HuH-7 (cell line): ENCODE data around the gene KCNJ11.
"Not testable (repeated sequence)": the region's sequence is repeated elsewhere in the genome, so short reads cannot be mapped to it uniquely, and the experiment has no call there.

ENCODE experiments used
- DNase-seq: peaks from one replicate; pipeline ENCODE4 v3.0.0; 2011; ENCODE audit warnings: low spot score

KCNJ11 gene

DNA sequence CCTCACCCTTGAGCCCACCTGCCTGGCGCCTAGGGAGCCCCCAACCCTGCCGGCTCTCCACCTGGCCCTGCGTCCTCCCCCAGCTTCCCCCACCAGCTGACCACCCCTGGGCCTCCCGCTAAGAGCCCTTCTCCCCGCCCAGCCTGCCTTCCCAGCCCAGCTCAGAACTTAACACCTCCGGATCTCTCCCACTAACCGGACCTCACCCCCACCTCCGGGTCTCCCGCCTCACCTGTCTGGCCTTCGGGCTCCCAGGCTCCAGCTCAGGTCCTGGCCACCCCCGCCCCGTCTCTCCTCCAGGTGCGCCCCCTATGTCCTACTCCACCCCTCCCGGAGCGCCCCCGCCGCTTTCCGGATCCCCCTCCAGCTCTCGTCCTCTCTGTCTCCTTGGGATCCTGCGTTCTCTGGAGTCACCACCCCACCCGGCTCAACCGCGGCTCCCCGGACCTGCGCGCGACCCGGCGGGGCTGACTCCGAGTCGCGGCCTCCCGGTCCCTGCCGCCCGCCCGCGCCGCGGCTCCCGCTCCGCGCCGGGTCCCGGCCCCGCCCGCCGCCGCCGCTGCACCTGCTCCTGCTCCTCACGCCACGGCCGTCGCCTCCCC lies at the start of gene KCNJ11:
TSS of gene KCNJ11 (minus strand) at position 51 of the 602 bp plus-strand sequence. CDS start 568 bp downstream, outside the sequence.
- peak; percentile 26 for DNase-seq

DNA sequence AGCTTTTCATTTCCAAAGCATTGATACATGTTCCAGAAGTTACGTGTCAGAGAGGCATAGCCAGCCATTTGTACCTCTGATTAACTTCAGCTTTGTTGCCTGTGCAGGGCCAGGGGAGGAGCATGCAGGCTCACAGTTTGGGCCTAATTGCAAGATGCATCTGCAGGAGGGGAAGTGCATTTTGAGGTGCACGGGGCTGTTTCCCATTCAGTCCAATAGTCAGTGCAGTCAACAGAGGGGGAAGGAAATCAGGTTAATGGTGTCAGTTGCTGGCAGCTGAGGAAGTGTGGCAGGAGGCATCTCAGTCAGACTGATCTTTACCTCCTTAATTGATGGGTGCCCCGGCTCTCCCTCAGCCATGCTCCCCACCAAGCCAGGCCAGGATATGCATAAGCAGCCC lies 48.9 kb upstream of the KCNJ11 start:
- DNase-seq: no peak

DNA sequence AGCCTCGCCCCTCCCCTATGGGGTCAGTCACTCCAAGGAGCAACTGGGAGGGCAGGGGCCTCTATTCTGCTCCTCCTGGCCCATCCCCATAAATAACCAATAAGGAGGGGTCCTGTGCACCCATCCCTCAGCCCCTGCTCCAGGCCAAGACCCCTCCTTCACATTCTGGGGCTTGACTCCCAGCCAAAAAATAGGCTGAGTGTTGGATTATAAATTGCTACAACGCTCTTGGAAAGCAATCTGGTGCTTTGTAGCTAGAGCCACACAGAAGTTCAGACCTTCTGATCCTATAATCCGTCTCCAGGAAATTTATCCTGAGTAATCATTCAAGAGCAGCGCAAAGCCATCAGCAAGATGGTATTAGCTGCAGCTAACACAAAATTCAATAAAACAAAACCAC lies 45.6 kb upstream of the KCNJ11 start:
- DNase-seq: no peak

DNA sequence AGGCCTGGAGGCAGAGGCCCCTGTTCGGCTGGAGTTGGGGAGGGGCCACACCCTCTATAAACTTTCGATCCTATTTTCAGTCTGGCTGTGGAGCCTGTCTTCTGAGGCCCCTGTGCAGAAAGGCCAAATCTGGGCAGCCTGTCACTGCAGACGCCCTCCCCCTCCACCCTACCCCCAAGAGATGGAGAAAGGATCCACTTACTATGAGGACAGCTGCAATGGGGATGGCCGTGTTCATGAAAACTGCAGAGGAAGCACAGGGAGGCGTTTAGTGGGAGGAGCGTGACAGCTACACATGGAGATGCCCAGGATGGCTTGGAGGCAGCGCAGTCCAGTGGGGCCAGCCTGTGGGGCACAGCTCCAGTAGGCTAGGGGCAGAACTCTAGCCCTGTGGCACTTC lies 43.5 kb upstream of the KCNJ11 start:
- no peak for DNase-seq

DNA sequence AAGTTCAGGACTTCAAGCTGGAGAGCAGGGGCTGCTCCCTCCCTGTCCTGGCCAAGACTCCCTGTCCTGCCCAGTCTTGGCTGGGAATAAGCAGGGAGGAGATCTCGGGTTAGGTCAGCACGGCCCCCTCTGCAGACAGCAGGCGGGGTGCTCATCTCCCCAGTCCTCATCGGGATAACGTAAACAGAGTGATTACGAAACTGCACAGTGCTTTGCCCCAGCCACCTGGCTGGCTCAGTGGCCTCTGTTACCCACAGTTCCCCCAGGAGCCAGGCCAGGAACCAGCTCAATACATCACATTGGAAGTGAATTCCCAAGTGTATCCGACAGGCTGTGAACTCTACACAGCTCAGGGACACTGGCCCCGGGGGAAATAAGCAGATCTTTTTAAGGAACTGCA lies 42.7 kb upstream of the KCNJ11 start:
- no peak for DNase-seq

DNA sequence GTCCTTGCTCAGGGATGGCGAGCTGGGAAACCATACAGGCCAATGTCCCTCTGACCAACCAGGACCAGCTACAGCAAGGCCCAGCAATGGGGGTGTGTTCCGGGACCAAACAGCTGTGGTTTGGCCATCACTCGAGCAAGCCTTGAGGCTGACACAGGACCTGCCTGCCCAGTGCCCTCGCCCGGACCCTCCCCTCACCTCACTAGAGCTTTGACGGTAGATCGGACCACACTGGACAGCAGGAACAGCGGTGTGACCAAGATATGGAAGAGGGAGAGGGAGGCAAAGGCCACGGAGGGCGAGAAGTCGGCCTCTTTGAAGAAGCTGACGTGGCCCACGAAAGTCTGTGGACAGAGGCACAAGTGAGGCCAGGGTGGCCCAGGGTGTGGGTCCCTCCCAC lies 42.2 kb upstream of the KCNJ11 start:
- no peak for DNase-seq

DNA sequence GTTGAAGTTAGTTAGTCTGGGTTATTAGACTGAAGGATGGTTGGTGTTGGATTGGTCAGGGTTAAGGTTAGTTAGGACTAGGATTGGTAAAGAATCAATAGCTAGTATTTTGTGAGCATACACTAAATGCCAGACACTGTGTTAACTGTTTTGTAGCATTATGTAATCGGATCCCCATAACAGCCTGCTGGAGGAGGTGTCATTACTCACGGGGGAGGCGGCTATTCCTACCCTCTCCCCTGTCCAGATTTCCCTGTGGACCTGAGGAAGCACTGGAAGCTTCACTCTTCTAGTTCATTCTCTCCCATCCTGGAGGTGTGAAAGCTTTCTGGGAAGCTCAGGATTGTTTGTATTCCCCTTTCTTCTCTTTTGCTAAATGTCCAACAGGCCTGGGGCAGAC lies 40.5 kb upstream of the KCNJ11 start:
- DNase-seq: no peak

DNA sequence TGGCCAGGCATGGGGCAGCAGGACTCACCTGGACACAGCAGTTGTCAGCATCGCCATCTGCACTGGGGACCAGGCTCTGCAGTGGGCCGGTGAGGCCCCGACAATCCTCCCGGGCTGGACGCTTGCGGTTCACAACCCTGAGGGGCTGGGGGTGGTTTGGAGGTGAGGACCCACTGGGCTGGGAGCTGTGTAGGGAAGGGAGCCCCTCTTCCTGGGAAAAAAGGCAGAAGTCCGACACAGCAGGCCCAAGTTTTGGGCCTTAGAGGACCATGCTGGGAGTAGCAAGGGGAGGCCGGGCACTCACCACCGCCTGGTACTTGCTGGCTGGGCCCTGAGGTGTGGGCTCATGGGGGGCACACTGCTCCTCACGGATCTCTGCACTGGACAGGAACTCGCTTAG lies 39.8 kb upstream of the KCNJ11 start:
- DNase-seq: no peak

DNA sequence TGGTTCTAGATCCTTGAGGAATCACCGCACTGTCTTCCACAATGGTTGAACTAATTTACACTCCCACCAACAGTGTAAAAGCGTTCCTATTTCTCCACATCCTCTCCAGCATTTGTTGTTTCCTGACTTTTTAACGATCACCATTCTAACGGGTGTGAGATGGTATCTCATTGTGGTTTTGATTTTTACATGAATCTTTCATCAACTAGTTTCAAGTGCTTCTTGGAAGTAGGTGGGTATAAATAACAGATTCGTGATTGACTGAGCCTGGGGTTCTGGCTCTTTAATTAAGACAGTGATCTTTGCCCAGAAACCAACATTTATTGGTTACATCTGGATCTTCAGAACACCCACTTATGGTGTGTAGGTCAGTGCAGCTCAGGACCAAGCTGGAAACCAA lies 37.8 kb upstream of the KCNJ11 start:
- not testable (repeated sequence) for DNase-seq

DNA sequence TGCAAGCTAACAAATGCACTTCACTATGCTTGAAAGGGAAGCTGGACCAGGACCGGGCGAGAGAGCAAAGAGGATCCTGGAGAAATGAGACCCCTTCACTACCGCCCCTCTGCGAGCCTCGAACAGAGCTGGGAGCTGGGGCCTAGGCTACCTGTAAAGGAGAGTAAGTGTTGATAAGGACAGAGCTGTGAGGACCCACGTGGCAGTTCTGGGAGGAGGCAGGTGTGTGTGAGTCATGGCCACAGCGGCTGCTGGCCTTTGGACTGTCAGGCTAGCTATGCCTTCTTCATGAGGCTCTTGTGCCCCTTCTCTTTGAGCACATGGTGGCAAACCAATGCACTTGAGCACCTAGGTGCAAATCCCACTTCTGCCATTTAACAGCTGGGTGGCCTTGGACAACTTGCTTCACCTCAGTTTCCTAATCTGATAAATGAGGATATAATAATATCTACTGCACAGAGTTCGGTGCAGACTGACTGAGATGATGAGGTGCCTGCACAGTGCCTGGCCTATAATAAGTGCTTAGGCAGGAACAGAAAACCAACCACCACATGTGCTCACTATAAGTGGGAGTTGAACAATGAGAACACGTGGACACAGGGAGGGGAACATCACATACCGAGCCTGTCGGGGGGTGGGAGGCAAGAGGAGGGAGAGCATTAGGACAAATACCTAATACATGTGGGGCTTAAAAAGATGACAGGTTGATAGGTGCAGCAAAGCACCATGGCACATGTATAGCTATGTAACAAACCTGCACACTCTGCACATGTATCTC lies 35.3 kb upstream of the KCNJ11 start:
- peak; percentile 36 for DNase-seq

DNA sequence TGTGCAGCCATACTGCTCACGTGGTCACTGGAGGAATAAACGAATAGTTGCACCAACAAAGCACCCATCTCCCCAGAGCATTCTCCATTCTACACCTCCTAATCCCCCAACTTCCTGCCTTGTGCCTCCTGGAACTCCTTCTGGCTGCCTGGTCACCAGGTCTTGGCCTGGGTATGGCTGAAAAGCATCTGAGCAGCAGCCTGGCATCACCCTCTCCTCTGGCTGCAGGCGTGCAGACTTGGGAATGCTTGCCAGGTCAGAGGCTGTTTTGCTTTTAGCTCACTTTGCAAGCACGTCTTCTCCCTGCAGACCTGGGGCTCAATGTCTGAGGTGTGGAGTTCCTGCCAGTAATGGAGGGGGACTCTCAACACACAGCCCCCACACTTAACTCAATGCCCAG lies 33.3 kb upstream of the KCNJ11 start:
- no peak for DNase-seq

DNA sequence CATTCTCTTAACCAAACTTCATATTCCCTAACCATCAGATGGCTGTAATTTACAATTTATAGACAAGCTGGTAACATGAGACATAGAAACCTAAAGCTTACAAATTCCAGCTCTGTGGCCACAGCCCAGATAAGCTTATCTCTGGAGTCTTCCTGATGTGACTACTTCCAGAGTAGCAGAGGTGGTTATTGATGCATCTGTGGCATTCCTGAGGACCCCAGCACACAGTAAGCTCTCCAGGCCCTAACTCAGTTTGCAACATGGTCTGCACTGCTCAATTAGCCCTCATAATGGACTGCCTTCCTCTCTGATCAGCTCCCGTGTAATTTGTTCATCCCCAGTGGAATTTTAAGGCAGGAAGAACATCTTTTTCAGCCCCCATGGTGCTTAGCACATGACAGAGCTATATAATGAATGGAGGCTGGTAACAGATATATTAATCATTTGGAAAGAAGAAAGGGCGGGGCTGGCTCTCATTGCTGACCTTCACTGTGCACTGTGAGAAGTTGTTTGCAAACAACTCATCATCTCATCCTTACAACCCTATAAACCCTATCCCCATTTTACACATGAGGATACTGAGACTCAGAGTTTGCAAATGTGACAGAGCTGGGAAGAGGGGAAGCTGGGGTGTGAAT lies 30.1 kb upstream of the KCNJ11 start:
- no peak for DNase-seq

DNA sequence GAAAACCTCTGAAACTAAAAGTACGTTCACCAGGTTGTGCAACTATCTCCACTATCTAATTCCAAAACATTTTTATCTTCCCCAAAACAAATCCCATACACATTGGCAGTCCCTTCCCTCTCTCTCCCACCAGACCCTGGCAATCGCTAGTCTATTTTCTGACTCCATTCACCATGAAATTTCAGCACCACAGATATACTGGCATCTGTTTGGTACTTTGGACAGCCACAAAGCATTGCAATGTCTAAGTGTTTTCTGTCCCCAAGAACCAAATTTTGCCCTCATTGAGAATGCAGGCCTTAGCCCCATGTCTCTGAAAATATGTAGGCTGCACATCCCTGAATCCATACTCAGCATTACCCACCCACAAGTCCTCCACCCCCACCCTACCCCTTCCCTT lies 28.0 kb upstream of the KCNJ11 start:
- DNase-seq: no peak

DNA sequence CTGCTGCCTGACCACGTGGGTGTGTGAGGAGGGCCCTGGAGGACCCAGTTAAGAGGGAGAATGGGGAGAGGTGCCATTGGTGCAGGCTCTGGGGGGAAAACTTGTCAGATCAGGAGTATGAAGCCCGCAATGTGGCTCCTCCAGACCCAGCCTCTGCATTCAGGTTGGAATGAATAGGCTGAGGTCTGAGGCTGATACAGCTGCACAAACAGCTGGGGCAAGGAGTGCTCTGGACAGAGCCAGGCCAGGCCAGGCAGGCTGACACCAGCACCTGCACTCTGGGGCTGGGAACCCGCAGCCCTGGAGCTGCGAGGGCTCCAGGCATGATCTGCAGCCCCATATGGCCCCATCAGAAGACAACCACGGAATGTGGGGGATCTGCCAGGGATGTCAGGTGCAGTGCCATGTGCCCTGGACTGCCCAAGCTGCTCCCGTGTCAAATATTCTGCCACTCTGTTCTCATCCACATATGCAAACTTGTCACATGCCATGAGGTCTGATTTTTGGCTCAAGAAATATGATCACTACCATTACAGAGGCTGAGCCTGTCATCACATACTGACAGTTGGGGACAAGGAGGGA lies 27.2 kb upstream of the KCNJ11 start:
- no peak for DNase-seq

DNA sequence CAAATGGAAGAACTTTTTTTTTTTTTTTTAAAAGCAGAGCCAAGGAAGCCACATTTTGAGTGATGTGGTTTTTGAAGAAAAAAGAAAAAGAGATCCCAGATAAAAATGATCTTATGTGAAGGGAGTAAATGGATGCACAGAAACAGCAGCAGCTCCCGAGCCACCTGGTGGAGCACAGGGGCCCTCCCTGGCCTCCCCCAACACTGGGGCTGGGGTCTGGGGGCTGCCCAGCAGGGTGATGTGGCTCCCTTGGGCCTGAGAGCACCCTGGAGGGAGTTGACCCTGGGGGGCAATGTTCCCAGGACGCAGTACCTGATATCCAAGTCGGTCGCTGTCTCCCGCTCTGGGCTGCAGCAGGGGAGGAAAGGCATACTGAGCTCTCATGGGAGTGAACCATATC lies 26.5 kb upstream of the KCNJ11 start:
- DNase-seq: no peak

DNA sequence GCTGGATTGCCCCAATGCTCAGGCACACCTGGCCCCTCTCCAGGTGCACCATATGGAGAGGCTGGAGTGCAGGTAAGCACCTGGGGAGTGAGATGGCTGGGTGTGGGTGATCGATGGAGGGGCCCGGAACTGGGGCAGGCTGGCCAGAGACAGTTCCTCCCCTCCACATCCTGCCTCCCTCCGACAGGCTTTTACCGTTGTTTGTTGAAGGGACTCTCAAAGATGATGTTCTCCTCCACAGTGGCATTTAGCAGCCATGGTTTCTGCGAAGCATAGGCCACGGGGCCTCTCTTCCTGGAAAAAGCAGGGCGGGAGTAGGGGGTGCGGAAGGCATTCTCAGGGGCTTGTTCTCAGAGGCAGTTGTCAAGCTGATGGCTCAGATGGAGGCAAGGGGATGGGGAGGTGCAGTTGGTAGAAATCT lies 25.9 kb upstream of the KCNJ11 start:
- DNase-seq: no peak

DNA sequence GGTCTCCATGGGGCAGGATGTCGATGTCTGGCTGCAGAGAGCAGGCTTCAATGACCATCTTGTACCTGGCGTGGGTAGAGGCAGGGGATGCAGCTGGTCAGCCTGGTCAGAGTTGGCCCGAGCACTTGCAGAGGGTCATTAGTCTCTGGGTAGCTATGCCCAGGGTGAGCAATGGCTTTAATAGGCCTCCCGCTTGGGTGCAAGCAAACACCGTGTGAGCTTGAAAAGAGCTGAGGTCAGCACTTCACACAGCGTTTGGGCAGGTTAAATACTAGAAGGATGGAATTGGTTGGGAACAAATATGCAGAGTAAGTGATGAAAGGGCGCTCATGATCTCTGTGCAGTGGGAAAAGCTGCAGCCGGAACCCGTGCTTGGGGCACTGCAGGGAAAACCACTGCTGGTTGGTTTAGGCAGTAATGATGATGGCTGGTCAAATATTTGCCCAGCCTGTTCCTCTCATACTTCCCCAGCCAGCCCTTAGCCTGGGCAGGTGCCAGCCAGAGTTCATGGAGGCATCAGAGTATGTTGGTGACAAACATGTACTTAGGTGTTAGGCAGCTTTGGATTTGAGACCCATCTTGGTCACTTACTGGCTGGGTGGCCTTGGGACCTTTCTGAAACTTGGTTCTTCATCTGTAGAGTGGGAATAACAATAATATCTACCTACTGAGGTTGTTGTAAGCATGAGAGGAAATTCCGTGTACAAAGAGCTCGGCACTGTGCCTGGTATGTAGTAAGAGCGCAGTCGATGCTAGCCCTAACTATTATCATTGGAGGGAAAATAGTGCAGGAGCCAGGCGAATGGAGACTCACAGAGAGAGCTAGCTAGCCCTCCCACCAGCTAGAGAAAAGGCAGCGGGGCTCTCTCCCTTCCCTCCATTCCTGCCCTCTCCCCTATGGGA lies 25.2 kb upstream of the KCNJ11 start:
- DNase-seq: no peak

DNA sequence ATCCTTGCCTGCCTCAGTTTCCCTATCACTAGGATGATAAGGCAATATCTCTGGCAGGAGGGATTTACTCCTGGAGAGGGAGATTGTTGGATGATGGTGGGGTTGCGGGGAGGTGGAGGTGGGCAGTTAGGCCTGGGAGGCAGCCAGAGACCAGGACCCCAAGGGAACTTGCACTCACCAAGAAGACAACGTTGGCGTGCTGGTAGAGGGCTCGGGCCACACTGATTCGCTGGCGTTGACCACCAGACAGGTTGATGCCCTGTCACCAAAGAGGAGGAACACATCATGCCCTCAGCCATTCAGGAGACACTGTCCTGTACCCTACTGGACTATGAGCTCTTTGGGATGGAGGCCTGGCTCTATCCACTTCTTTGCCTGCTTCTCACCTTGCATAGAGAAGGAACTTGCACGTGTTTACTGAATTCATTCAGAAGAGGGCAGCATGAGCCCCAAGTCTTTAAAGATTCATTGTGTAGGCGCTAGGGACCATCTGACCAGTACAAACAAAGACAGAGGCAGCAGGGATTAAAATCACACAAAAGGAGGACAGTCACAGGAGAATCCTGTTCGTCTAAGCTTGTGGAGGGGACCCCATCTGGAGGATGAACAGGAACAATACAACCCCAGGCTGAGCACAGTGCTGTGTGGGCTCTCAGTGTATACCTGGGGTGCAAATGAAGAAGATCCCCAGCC lies 24.2 kb upstream of the KCNJ11 start:
- DNase-seq: no peak

DNA sequence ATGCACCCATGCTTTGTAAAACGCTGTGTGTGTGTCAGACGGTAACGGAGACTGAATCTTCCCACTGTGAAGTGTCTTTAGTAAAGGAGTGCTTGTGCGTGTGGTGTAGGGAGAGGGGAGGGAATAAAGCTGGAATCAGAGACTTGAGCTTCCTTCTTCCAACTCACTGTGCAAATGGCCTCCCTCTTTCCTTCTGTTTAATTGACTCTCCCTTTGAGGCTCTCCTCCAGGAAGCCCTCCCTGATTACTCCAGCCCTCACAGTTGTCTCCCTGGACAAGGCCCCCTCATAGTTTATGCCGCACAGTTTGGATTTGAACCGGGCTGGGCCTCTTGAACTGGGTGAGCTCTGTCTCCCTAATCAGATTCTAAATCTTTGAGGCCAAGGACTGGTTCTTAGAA lies 23.0 kb upstream of the KCNJ11 start:
- no peak for DNase-seq

DNA sequence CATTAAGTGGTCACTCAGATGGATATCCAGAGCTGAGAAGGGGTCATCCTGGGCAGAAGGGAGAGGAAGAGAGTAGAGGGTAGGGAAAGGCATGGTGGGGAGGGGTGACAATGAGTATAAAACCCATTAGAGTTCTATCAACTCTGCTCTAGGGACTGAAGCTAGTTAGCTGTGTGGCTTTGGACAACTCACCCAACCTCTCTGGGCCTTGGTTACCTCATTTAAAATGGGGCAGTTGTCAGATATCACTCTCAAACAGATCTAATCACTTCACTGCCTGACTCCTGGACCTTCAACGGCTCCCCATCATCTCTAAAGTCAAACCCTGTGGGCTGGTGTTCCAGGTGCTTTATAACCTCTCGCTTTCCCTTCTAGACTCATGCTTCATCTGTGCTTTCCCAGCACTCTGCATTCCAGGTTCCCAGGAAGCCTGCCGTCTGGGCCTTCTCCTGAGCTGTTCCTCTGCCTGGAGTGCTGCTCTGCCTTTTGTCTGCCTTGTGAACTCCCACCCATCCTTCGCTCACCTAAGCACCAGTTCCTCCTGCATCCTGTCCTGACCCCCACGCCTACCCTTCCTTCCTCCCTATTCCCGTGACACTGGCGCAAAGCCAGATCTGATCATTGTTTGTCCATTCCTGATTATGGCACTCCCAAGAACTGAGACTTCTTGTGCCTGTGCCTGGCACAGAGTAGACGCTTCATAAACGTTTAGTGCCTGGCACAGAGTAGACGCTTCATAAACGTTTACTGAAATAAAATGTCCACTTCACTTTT lies 22.3 kb upstream of the KCNJ11 start:
- no peak for DNase-seq

DNA sequence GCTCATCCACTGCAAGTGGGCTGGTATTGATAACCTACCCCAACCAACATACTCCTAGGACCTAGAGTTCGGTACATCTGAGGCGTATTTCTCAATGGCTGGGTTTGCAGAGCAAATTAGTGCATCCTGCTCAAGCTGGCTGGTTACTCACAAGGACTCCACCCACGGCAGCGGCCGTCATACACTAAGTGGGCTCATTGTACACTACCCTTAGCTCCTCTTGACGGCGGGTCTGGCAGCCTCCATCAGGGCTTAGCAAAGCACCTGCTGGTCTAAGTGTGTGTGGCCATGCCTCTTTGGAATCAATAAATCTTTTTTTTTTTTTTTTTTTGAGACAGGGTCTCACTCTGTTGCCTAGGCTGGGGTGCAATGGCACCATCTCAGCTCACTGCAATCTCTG lies 20.2 kb upstream of the KCNJ11 start:
- DNase-seq: no peak
